H9 (cell line): ENCODE data around the gene CNNM3. TPM values are rescaled to one million over a fixed set of nuclear protein-coding genes. Genes with fewer than 3 reads are reported as not detected.

Source experiments
- DNase-seq: peaks from one replicate; pipeline ENCODE4 v3.0.0-alpha.2; 2017
- H2AFZ ChIP-seq: one replicate; pipeline ENCODE4 v1.6.1; 2013; ENCODE audit warnings: mild to moderate bottlenecking, low read length, control low read depth, moderate library complexity
- H2AK5ac ChIP-seq: 2 replicates; pipeline ENCODE4 v1.6.1; 2013; ENCODE audit warnings: low read length, control low read depth, mixed read lengths; ENCODE audit not compliant: insufficient read length
- H2BK120ac ChIP-seq: one replicate; pipeline ENCODE4 v1.6.1; 2013; ENCODE audit warnings: low read depth, mild to moderate bottlenecking, low read length, control low read depth, inconsistent platforms; ENCODE audit not compliant: poor library complexity, severe bottlenecking
- H2BK12ac ChIP-seq: 2 replicates; pipeline ENCODE4 v1.6.1; 2013; ENCODE audit warnings: low read length, control low read depth, mixed read lengths, low read depth; ENCODE audit not compliant: insufficient read length
- H2BK15ac ChIP-seq: 2 replicates; pipeline ENCODE4 v1.6.1; 2013; ENCODE audit warnings: low read depth, low read length, control low read depth
- H2BK20ac ChIP-seq: one replicate; pipeline ENCODE4 v1.6.1; 2013; ENCODE audit warnings: low read depth, mild to moderate bottlenecking, low read length, control low read depth, inconsistent platforms; ENCODE audit not compliant: poor library complexity, severe bottlenecking
- H2BK5ac ChIP-seq: 2 replicates; pipeline ENCODE4 v1.6.1; 2013; ENCODE audit warnings: low read length, control low read depth, mixed read lengths; ENCODE audit not compliant: insufficient read length
- H3K14ac ChIP-seq: 2 replicates; pipeline ENCODE4 v1.6.1; 2013; ENCODE audit warnings: low read length, control low read depth; ENCODE audit not compliant: insufficient read depth
- H3K18ac ChIP-seq: 2 replicates; pipeline ENCODE4 v1.6.1; 2013; ENCODE audit warnings: low read depth, mild to moderate bottlenecking, mixed read lengths, low read length, control low read depth; ENCODE audit not compliant: insufficient read length
- H3K23ac ChIP-seq: 2 replicates; pipeline ENCODE4 v1.6.1; 2013; ENCODE audit warnings: low read length, control low read depth, mixed read lengths, low read depth; ENCODE audit not compliant: insufficient read length
- H3K23me2 ChIP-seq: 2 replicates; pipeline ENCODE4 v1.6.1; 2013; ENCODE audit warnings: low read depth, mild to moderate bottlenecking, mixed read lengths, low read length, control low read depth; ENCODE audit not compliant: insufficient read length, poor library complexity, severe bottlenecking
- H3K27ac ChIP-seq: 2 replicates; pipeline ENCODE4 v1.5.1; 2013; ENCODE audit warnings: low read length, control low read depth, mixed read lengths, low read depth; ENCODE audit not compliant: insufficient read length
- H3K27me3 ChIP-seq: 2 replicates; pipeline ENCODE4 v1.6.1; 2013; ENCODE audit warnings: low read length, control low read depth, inconsistent platforms; ENCODE audit not compliant: insufficient read depth
- H3K4ac ChIP-seq: 2 replicates; pipeline ENCODE4 v1.6.1; 2013; ENCODE audit warnings: low read depth, mild to moderate bottlenecking, control low read depth, inconsistent platforms, low read length, moderate library complexity
- H3K4me1 ChIP-seq: 2 replicates; pipeline ENCODE4 v1.6.1; 2013; ENCODE audit warnings: low read length, control low read depth, inconsistent platforms; ENCODE audit not compliant: insufficient read depth
- H3K4me2 ChIP-seq: 2 replicates; pipeline ENCODE4 v1.6.1; 2013; ENCODE audit warnings: low read length, control low read depth, mixed read lengths; ENCODE audit not compliant: insufficient read length, insufficient read depth
- H3K56ac ChIP-seq: 2 replicates; pipeline ENCODE4 v1.6.1; 2013; ENCODE audit warnings: low read depth, mild to moderate bottlenecking, mixed read lengths, low read length, control low read depth; ENCODE audit not compliant: insufficient read length
- H3K79me1 ChIP-seq: 2 replicates; pipeline ENCODE4 v1.6.1; 2013; ENCODE audit warnings: low read depth, mild to moderate bottlenecking, moderate library complexity, low read length, control low read depth, inconsistent platforms; ENCODE audit not compliant: insufficient read depth, poor library complexity, severe bottlenecking
- H3K79me2 ChIP-seq: 2 replicates; pipeline ENCODE4 v1.6.1; 2013; ENCODE audit warnings: low read length, control low read depth, inconsistent platforms; ENCODE audit not compliant: insufficient read depth
- H3K9ac ChIP-seq: 2 replicates; pipeline ENCODE4 v1.6.1; 2013; ENCODE audit warnings: low read length, control low read depth, mixed read lengths; ENCODE audit not compliant: insufficient read length; ENCODE audit errors: extremely low read depth
- H3K9me3 ChIP-seq: one replicate; pipeline ENCODE4 v1.6.1; 2013; ENCODE audit warnings: low read depth, low read length, inconsistent platforms; ENCODE audit not compliant: control insufficient read depth
- H3T11ph ChIP-seq: one replicate; pipeline ENCODE4 v1.6.1; 2013; ENCODE audit warnings: mild to moderate bottlenecking, low read length, control low read depth, inconsistent platforms
- H4K20me1 ChIP-seq: one replicate; pipeline ENCODE4 v1.6.1; 2013; ENCODE audit not compliant: control insufficient read depth, insufficient read length, insufficient read depth
- H4K5ac ChIP-seq: 2 replicates; pipeline ENCODE4 v1.6.1; 2013; ENCODE audit warnings: low read depth, mild to moderate bottlenecking, mixed read lengths, low read length, control low read depth; ENCODE audit not compliant: insufficient read length
- H4K8ac ChIP-seq: replicated peaks from 2 replicates; pipeline ENCODE4 v1.6.1; 2013; ENCODE audit warnings: low read length, control low read depth, mixed read lengths, low read depth; ENCODE audit not compliant: insufficient read length
- H4K91ac ChIP-seq: 2 replicates; pipeline ENCODE4 v1.6.1; 2013; ENCODE audit warnings: low read depth, mild to moderate bottlenecking, moderate library complexity, mixed read lengths, low read length, control low read depth; ENCODE audit not compliant: insufficient read length
- H3K27ac Mint-ChIP-seq, 3 experiments: 2 replicates in 2 of 3; 3 replicates in 1 of 3; pipeline ENCODE4 v1.8.0; 2020 to 2021; ENCODE audit warnings: mixed read lengths in 3 of 3, mild to moderate bottlenecking in 1 of 3, moderate library complexity in 1 of 3
- H3K27me3 Mint-ChIP-seq: 2 replicates; pipeline ENCODE4 v1.8.0; 2021; ENCODE audit warnings: low read depth, mild to moderate bottlenecking, moderate library complexity, mixed read lengths
- H3K36me3 Mint-ChIP-seq, 3 experiments: 2 replicates in 2 of 3; 3 replicates in 1 of 3; pipeline ENCODE4 v1.8.0; 2020 to 2021; ENCODE audit warnings: low read depth in 3 of 3, mixed read lengths in 3 of 3; ENCODE audit not compliant: insufficient read depth in 1 of 3
- H3K4me1 Mint-ChIP-seq, 2 experiments: 2 replicates each; pipeline ENCODE4 v1.8.0; 2020; ENCODE audit warnings: mixed read lengths in 2 of 2
- H3K4me3 Mint-ChIP-seq, 2 experiments: 2 replicates in 1 of 2; 3 replicates in 1 of 2; pipeline ENCODE4 v1.8.0; 2020 to 2021; ENCODE audit warnings: mild to moderate bottlenecking in 2 of 2, mixed read lengths in 2 of 2, moderate library complexity in 1 of 2
- H3K9me3 Mint-ChIP-seq, 2 experiments: 2 replicates in 1 of 2; 3 replicates in 1 of 2; pipeline ENCODE4 v1.8.0; 2020; ENCODE audit warnings: mild to moderate bottlenecking in 2 of 2, mixed read lengths in 2 of 2, moderate library complexity in 1 of 2
- CTCF ChIP-seq: fragments of 200-600 bp; sonication (generic); conservative IDR thresholded peaks from 3 replicates; pipeline ENCODE4 v1.8.0; 2021; ENCODE audit warnings: antibody characterized with exemption, mild to moderate bottlenecking
- WGBS: extraction: QIAGEN DNeasy Blood & Tissue Kit; methylation state at CpG from one replicate; pipeline ENCODE4 v1.1.7; 2013; ENCODE audit warnings: missing lambda C conversion rate, low lambda C conversion rate, mixed read lengths; ENCODE audit not compliant: insufficient read length; ENCODE audit errors: extremely low coverage; 5-methylcytosine and 5-hydroxymethylcytosine counted together
- total RNA-seq: library from RNA; stranded (reverse); gene quantifications from 2 replicates; pipeline ENCODE4 v1.2.1, GENCODE V29; 2021

Gene CNNM3
- total RNA-seq, 1 experiment from 2014 or later: 25.0 TPM

GRCh38 chr2:96877042-96877451 is 61.0 kb downstream of the CNNM3 start:
- Mint-ChIP-seq H3K4me1 (peaks cover 65 to 75% of the 10 kb centered on the region in 2 experiments), H3K4me3 (no peak overlapping the region), H3K27me3 (peaks cover 1% of the 10 kb centered on the region), H3K36me3 (0 out of 7 replicates have a peak, but pooled peaks cover 0 to 5% (median 0%) of the 10 kb centered on the region in 3 experiments), H3K27ac (no peak overlapping the region), H3K9me3 (no peaks in the 10 kb centered on the region)
- H4K91ac ChIP-seq: no peak overlapping the region
- H3K79me1 ChIP-seq: no peaks in the 10 kb centered on the region
- no peaks in the 10 kb centered on the region for H3K23me2 ChIP-seq
- no peak for TF ChIP-seq CTCF
- DNase-seq: no peak
- H4K8ac ChIP-seq: no peak overlapping the region
- H3K23ac ChIP-seq: no peak overlapping the region
- H3K4ac ChIP-seq: no peak overlapping the region
- H3K56ac ChIP-seq: no peak overlapping the region
- H2BK20ac ChIP-seq: no peak overlapping the region
- no peak overlapping the region for H2BK12ac ChIP-seq
- H3K27ac ChIP-seq: no peak overlapping the region
- H3K18ac ChIP-seq: no peak overlapping the region
- no peak overlapping the region for H3K4me2 ChIP-seq
- H3T11ph ChIP-seq: no peak overlapping the region
- no peaks in the 10 kb centered on the region for H3K79me2 ChIP-seq
- no peak overlapping the region for H2BK5ac ChIP-seq
- H3K4me1 ChIP-seq: peaks cover 3% of the 10 kb centered on the region; the same call in 1 of the 2 replicates
- H4K5ac ChIP-seq: no peak overlapping the region
- H3K27me3 ChIP-seq: no peaks in the 10 kb centered on the region
- no peaks in the 10 kb centered on the region for H3K9me3 ChIP-seq
- no peak overlapping the region for H2AK5ac ChIP-seq
- H2AFZ ChIP-seq: no peak overlapping the region
- no peak overlapping the region for H2BK15ac ChIP-seq
- no peak overlapping the region for H3K14ac ChIP-seq
- WGBS: no CpG with 5 or more reads among the region's 6 CpGs
- no peaks in the 10 kb centered on the region for H4K20me1 ChIP-seq
- H3K9ac ChIP-seq: no peak overlapping the region
- H2BK120ac ChIP-seq: no peak overlapping the region
